ENCODE data around the gene SORCS1. TPM values are rescaled to one million over a fixed set of nuclear protein-coding genes. Genes with fewer than 3 reads are reported as not detected.

Gene SORCS1
- total and polyA plus RNA-seq, 12 donors: 0.18 to 11.1 (median 1.1) TPM

- H3K9me3 ChIP-seq (replicated peaks in 1 of 3): no peaks in the 10 kb centered on the region
- DNase-seq: no peak
- H3K4me1 ChIP-seq (replicated peaks in 1 of 2): no peaks in the 10 kb centered on the region
- intact Hi-C loops (cut with DNase I): no loop called here
- H3K36me3 ChIP-seq (replicated peaks in 1 of 2): no peaks in the 10 kb centered on the region
- WGBS, 4 donors: 81 to 89% (median 86%) methylated on average over 4 of the region's 4 CpGs
- H3K27me3 ChIP-seq: no peaks in the 10 kb centered on the region
- H3K27ac ChIP-seq: no peak overlapping the region
- no peak for TF ChIP-seq CTCF (IDR thresholded peaks at IDR 0.05)
- TF ChIP-seq POLR2A (IDR thresholded peaks at IDR 0.05): no peak
- no peak overlapping the region for H3K4me3 ChIP-seq
Observed at GRCh38 chr10:106595281-106595680, 569.2 kb downstream of the SORCS1 start.

GRCh38 chr10:106593876-106594275 is 570.6 kb downstream of the SORCS1 start:
- intact Hi-C loops (cut with DNase I): no loop called here

GRCh38 chr10:106592396-106592795 is 572.1 kb downstream of the SORCS1 start:
- DNase-seq: no peak
- Histone ChIP-seq H3K4me1 (replicated peaks in 1 of 2) (no peaks in the 10 kb centered on the region), H3K27ac (no peak overlapping the region), H3K9me3 (replicated peaks in 1 of 3) (no peaks in the 10 kb centered on the region), H3K27me3 (no peaks in the 10 kb centered on the region), H3K4me3 (no peak overlapping the region), H3K36me3 (replicated peaks in 1 of 2) (no peaks in the 10 kb centered on the region)
- intact Hi-C loops (cut with DNase I): no loop called here
- TF ChIP-seq CTCF (IDR thresholded peaks at IDR 0.05): no peak

More at GRCh38 chr10:106593876-106594275, 570.6 kb downstream of the SORCS1 start:
- 52 to 80% (median 71%) methylated on average over 1 of the region's 1 CpG for WGBS, 4 donors
- no peak for TF ChIP-seq CTCF (IDR thresholded peaks at IDR 0.05)
- TF ChIP-seq POLR2A (IDR thresholded peaks at IDR 0.05): no peak
- Histone ChIP-seq H3K4me3 (no peak overlapping the region), H3K27me3 (no peaks in the 10 kb centered on the region), H3K27ac (no peak overlapping the region), H3K36me3 (replicated peaks in 1 of 2) (no peaks in the 10 kb centered on the region), H3K9me3 (replicated peaks in 1 of 3) (no peaks in the 10 kb centered on the region), H3K4me1 (replicated peaks in 1 of 2) (no peaks in the 10 kb centered on the region)
- DNase-seq: no peak

- no peak overlapping the region for H3K27ac ChIP-seq
- intact Hi-C loops (cut with DNase I): no loop called here
- no peaks in the 10 kb centered on the region for H3K4me1 ChIP-seq (replicated peaks in 1 of 2)
- H3K27me3 ChIP-seq: no peaks in the 10 kb centered on the region
- WGBS, 4 donors: 35 to 45% (median 38%) methylated on average over 2 of the region's 2 CpGs
- no peaks in the 10 kb centered on the region for H3K9me3 ChIP-seq (replicated peaks in 1 of 3)
- H3K36me3 ChIP-seq (replicated peaks in 1 of 2): no peaks in the 10 kb centered on the region
- H3K4me3 ChIP-seq: no peak overlapping the region
- TF ChIP-seq POLR2A (IDR thresholded peaks at IDR 0.05): no peak
- no peak for TF ChIP-seq CTCF (IDR thresholded peaks at IDR 0.05)
- no peak for DNase-seq
Observed at GRCh38 chr10:106582291-106582690, 582.2 kb downstream of the SORCS1 start.
